Measurements from ENCODE around the gene PAFAH1B2.
"Not testable (repeated sequence)": the region's sequence is repeated elsewhere in the genome, so short reads cannot be mapped to it uniquely, and the experiment has no call there.

PAFAH1B2 gene

DNA sequence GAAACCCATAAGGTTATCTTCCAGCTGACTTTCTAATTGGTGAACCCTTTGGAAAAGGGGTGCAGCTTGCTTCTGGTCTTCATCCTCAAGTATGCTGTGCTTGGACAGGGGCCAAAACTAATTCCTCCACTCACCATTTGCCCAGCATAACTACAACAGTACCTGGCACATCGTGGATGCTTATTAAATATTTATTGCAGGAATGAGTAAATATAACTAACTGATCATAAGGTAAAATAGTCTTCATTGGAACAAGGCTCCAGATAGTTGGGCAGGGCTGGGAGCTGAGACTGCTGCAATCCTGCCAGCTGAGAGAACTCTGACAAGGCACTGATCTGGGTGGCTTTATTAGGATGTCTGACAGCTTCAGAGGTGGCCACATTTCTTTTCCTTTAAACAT, 32.1 kb downstream of the PAFAH1B2 start:
- no peak for DNase-seq

DNA sequence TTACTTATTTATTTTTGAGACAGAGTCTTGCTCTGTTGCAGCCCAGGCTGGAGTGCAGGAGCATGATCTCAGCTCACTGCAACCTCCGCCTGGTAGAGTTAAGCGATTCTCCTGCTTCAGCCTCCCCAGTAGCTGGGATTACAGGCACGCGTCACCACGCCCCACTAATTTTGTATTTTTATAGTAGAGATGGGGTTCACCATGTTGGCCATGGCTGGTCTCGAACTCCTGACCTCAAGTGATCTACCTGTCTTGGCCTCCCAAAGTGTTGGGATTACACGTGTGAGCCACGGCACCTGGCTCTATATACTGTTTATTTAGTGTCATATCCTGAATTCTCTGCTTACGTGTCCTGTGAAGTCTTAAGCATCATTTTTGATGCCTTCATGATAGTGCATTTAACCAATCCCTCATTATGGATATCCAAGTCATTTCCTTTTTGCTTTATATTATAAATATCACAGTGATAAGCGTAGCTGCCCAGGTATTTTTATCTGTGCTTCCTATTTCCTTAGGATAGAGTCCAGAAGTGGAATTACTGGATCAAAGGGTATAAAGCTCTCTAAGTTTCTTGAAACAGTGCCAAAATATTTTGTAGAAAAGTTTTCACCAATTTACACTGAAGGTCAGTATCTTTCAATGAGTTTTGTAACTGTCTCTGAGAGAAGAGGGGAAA, 33.6 kb downstream of the PAFAH1B2 start:
- DNase-seq = no peak

DNA sequence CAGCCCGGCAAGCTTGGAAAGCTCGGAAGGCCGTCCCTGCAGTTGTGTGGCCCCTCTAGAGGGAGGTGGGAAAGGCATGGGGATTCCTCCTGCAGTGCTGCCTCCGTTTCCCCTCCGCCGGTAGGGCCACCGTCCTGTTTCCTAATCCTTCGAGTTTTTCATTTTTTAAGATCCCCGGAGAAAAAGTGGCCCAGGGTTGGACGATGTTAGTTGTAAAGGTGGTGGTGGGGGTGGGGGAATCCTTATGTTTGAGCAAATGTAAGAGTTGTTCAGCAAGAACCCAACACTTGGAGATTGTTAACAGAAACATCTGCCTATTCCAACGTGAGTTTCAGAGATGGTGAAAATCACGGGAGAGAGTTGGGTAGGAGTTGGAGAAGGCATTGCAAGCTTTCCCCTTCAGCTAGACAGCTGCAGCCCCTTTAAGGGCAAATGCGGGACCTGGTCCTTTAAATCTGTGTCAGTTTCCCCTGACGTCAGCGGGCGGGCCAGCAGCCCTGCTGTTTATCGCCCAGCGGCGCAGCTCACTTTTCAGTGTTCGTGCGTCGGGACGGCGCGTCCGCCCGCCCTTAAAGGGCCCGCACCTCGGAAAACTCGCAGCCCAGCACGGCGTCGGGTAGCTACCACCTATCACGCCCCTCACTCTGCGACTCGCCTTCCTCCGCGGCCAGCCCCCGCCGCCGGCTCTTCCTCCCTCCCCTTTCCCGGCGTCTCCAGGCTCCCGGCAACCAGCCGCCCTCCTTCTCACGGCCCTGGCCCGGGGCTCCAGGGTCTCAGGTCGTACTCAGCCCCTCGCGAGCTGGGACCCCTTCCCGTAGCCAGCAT, 34.3 kb downstream of the PAFAH1B2 start, which contains the start of gene SIDT2:
SIDT2 (plus strand) TSS at position 534 of the 825 bp plus-strand sequence. CDS start 521 bp downstream, outside the sequence.
- peak; percentile 91 to 92 for DNase-seq

DNA sequence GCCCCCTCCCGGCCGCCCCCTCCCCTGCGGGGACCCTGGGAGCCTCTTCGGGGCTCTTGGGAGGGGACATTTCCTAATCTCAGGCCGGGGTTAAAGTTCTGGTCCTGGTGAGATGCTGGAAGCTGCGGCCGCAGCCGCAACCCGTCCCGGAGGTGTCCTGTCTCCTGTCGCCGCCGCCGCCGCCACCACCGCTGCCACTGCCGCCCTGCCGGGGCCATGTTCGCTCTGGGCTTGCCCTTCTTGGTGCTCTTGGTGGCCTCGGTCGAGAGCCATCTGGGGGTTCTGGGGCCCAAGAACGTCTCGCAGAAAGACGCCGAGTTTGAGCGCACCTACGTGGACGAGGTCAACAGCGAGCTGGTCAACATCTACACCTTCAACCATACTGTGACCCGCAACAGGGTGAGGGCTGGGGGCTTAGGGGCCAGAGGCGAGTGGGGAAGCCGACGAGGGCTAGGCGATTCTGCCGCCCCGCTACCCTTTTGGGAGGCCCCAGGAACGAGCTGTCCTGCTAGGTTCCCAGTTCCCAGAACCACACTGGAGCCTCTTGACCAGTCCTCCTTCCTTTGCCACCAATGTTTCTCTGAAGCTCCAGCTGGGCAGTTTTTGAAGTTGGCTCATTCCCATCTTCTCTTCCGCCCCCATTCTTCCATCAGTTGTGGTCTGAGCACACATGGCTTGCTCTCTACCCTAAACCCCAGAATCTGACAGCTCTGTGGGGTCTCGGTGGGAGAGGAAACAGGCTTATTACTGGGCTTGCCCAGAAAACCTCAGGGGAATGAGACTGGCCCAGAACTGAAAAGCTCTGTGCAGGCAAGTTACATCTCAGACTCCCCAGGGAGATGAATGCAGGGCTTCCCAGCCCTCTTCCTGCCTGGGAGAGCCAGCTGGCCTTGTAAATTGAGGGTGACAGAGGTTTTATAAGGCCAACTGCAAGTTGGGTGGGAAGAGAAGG, 35.2 kb downstream of the PAFAH1B2 start:
- DNase-seq = no peak

DNA sequence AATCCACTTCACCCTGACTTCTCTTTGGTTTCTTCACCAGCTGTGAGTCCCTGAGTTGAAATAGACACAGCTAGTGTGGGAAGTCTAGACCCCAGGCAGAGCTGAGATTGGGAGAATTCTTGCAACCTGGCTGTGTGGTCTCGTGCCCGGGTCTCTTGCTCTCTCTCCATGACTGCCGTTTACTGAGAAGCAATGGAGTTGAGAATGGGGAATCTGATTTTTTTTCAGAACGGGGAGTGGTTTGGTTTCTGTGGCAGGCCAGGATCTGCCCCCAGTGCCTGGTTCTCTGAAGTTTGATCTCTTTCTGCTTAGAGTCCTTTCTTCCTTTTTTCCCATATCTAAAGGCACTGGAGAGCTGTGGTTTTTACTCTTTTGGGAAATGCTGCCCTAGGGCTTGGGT, 35.9 kb downstream of the PAFAH1B2 start:
- no peak for DNase-seq

DNA sequence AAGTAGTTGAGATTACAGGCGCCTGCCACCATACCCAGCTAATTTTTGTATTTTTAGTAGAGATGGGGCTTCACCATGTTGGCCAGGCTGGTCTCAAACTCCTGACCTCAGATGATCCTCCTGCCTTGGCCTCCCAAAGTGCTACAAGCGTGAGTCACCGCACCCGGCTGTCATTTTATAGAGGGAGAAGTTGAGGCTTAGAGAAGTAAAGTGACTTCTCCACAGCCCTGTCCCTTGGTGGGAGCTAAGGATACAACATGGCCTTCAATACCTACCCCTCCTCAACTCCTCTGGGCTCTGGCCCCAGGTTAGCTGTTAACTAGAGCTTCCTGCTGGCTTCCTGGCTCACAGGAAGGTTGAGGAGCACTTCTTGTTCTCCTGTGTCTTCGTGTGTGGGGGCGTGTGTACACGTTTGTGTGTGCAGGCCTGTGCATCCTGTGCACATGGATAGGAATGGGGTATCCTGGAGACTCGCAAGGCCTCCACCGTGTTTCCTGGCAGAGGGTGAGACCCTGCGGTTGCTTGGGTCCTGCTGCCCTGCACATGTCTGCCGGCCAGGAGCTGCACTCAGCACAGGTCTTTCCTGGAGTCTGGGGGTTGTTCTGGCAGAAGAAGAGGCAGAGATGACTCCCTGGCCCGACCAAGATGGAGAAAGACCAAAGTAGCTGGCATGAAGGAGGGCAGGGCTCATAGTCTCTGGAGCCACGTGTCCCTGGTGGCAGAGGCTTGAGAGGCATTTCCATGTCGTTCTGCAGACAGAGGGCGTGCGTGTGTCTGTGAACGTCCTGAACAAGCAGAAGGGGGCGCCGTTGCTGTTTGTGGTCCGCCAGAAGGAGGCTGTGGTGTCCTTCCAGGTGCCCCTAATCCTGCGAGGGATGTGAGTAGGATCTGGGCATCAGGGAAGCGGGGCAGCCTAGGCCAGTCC, 36.8 kb downstream of the PAFAH1B2 start:
- DNase-seq = peak; percentile 78 to 87

DNA sequence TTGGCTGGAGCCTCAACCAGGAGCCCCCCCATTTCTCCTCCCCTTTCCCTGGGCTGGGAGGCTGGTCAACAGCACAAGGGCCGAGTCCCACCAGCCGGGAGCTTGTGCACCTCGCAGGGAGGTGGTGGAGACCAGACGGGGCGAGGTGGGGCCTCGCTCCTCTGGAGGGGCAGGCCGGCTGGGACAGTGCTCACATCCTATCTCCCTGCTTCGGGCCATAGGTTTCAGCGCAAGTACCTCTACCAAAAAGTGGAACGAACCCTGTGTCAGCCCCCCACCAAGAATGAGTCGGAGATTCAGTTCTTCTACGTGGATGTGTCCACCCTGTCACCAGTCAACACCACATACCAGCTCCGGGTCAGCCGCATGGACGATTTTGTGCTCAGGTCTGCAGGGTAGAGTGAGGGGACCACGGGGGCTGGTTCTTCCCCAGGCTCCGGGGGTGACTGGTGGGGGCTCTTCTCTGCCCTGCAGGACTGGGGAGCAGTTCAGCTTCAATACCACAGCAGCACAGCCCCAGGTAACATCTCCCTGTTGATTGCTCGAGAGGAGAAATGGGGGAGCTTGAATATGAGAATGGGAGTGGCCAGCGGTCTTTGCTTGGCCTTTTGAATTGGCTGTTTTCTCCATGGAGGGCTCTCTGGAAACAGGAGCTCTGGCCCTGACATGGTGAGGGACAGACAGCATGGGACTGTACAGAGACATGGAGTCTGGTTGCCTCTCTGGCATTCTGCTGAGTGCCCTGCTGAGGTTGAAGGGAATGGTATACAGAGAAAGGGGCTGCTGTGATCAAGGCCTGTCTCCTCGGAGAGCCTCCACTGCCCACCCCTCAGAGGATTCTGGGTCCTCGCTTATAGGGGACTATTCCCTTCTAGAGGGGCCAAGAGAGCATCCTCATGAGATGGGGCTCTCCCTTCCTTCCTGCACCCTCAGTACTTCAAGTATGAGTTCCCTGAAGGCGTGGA, 37.8 kb downstream of the PAFAH1B2 start:
- DNase-seq = no peak

DNA sequence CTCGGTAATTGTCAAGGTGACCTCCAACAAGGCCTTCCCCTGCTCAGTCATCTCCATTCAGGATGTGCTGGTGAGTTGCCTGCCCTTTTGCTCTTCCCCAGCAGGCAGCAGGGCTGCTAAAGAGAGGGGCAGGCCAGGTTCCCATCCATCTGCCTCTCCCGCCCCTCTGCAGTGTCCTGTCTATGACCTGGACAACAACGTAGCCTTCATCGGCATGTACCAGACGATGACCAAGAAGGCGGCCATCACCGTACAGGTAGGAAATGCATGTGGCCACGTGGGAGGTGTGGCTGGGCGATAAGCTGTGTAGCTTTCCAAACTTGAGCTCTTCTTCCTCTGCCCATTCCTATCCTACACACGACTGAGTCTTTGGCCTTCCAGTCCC, 38.5 kb downstream of the PAFAH1B2 start:
- no peak for DNase-seq

DNA sequence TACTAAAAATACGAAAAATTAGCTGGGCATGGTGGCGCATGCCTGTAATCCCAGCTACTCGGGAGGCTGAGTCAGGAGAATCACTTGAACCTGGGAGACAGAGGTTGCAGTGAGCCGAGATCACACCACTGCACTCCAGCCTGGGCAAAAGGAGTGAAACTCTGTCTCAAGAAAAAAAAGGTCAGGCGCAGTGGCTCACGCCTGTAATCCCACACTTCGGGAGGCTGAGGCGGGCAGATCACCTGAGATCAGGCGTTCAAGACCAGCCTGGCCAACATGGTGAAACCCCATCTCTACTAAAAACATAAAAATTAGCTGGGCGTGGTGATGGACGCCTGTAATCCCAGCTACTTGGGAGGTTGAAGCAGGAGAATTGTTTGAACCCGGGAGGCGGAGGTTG, 39.1 kb downstream of the PAFAH1B2 start:
- not testable (repeated sequence) for DNase-seq

DNA sequence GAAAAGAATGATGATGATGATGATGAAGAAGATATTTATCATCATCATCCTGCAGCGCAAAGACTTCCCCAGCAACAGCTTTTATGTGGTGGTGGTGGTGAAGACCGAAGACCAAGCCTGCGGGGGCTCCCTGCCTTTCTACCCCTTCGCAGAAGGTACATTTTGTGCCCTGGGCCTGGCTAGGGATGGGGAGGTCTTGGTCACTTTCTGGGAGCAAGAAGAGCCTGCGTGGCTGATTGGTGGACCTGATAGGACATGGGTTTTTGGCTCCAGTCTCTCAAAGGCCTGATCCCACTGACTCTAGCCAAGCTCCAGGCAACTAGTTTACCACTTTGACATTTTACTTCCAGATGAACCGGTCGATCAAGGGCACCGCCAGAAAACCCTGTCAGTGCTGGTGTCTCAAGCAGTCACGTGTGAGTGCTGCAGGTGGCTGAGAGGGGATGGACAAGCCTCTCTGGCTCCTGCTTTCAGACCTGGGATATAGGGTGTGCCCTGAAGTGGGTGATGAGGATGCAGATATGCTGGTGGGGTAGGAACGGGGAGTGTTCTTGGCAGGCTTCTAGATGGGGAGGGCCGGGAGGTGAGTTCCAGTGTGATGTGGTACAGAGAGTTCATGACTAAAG, 39.8 kb downstream of the PAFAH1B2 start:
- no peak for DNase-seq

DNA sequence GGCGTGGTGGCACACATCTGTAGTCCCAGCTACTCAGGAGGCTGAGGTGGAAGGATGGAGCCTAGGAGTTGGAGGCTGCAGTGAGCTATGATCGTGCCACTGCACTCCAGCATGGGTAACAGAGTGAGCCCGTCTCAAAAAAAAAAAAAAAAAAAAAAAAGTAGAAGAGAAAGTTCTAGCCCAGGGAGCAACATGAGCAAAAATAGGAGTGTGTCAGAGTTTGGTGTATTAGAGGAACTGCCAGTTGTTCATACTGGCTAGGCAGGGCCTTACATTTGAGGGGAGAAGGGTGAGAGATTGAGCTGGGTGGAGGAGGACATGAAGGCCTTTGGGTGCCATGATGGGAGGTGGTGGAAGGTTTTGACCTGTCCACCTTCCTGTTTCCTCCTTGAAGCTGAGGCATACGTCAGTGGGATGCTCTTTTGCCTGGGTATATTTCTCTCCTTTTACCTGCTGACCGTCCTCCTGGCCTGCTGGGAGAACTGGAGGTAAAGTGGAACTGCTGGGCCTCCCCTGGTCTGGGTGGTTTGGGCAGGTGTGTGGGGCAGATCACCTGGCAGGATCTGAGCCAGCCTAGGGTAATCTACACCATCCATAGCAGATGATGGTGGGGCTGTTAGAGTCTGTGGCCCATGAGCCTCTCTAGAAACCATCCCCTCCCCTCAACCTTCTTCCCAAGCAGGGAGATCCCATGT, 41.8 kb downstream of the PAFAH1B2 start:
- DNase-seq = peak; percentile 9 to 24

DNA sequence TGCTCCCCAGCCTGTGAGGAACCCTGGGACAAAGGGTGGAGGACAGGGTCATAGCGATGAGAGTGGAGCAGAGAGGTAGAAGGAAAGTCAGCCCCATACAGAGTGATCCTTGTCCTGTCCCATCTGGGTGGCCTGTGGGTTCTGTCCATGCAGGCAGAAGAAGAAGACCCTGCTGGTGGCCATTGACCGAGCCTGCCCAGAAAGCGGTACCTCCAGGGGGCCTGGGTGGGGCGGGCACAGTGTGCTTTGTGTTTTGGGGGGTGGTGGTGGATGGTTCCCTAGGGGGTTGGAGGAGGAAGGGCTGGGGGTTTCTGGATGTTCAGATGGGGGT, 42.3 kb downstream of the PAFAH1B2 start:
- no peak for DNase-seq

DNA sequence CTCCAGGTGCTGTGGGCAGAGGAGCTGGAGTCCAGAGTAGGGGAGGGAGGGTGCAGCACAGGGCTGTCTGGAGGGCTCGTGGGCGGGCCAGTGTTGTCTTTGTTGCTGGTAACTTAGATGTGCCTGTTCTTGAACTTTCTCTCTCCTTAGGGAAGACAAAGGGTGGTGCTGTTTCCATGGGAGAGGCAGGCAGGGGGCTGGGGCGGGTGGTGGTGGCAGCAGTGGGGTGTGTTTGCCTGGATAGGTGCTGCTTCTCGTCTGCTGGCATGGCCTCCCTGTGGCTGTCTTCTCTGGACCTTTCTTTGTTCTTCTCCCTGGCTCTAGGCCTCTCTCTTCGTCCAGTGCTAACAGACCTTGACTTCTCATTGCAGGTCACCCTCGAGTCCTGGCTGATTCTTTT, 42.9 kb downstream of the PAFAH1B2 start:
- DNase-seq = no peak

DNA sequence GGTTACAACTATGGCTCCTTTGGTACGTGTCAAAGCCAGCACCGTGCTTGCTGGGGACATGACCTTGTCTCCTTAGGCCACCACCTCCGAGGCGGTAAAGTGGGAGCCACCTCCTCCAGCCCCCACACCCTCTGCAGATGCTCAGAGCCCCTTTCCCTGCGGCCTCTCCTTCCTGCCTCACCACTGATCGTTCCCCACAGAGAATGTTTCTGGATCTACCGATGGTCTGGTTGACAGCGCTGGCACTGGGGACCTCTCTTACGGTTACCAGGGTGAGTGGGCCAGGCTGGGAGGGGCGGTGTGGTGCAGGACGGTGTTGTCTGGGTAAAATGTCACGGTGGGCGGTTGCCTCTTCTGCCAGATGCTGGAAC, 43.3 kb downstream of the PAFAH1B2 start:
- DNase-seq = no peak

DNA sequence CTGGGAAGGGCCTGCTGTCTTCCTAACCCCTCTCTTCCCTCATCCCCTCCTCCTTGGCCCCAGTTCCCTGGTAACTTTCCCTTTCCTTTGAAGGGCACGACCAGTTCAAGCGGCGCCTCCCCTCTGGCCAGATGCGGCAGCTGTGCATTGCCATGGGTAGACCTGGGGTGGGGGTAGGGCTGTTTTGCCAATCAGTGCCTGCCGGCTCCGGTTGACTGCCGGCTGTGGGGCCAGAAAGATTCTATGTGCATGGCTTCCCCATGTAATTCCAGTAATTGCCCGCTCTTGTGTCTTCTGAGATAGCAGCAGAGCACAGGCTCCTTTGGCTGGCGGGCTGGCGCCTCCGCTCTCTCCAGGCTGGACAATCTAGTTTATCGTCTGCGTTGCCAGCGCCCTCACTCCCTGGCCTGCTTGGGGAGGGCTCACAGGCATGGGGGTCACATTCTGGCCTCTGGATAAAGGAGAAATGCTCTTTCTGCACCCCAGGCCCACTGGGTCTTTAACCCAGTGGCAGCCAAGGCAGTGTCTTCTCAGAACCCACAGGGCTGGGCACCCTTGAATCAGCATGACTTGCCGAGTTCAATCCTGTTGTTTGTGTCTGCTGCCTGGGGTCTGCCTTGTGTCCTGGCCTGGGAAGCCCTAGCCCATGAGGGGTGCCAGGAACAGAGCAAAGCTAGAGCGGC, 43.9 kb downstream of the PAFAH1B2 start:
- DNase-seq = no peak

DNA sequence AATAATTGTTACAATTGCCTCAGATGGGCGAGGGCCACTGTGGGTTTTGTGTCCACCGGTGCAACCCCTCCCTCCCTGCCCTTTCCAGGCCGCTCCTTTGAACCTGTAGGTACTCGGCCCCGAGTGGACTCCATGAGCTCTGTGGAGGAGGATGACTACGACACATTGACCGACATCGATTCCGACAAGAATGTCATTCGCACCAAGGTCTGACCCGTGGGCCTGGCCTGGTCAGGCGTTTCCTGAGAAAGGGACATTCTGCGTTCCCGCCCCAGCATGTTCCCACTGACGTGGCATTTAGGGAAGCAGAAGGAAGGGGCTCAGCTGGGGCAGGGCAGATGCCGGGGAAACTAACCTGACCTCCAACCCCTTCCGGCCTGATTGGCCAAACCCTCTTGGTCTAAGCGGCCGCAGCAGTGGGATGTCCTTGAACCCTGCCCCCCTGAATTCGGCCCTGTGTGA, 44.6 kb downstream of the PAFAH1B2 start:
- no peak for DNase-seq

DNA sequence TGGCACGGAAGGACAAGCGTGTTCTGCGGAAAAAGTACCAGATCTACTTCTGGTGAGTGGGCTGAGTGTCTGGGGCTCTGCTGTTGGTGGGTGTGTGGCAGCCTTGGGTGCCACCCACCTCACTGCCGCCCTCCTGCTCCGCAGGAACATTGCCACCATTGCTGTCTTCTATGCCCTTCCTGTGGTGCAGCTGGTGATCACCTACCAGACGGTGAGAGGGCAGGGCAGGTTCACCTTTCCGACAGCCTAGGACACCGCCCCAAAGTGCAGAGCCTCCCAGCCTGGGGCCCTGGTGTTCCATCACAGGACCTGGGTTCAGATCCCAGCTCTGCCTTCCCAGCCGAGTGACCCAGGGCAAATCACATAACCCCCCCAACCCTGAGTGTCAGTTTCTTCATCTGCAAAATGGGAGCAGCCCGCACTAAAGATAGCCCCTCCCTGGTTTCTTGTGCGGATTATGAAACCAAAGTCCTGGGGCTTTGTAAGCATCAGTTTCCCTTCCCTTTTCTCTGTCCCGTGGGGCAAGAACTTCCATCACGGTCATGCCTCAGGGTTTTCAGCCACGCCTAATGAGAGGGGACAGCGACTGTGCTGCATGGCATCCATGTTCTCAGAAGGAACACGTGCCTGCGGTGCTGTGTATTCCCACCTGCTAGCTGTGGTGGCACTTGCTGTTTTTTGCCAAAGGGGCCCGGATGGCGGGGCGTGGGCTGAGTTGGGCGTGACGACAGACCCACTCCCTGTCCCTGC, 45.3 kb downstream of the PAFAH1B2 start:
- no peak for DNase-seq

DNA sequence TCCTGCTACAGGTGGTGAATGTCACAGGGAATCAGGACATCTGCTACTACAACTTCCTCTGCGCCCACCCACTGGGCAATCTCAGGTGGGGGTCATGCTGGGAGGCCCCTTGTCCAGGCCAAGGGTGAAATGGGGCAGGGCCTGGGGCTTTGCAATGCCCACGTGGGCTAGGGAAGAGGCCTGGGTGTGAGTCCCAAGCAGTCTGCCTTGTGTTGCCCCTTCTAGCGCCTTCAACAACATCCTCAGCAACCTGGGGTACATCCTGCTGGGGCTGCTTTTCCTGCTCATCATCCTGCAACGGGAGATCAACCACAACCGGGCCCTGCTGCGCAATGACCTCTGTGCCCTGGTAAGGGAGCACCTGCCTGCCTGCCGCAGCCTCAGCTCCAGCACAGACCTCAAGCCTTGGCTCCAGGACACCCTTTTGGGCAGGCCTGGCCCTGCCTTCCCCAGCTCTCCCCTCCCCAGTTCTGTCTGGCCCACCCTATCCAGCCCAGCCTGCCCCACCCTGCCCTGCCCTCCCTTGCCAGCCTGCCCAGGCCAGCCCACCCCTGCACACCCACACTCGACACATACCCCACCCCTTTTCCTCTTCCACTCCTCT, 46.0 kb downstream of the PAFAH1B2 start:
- no peak for DNase-seq
